8988T (cell line): ENCODE measurements around the gene ASB15.

Experiments
- DNase-seq: peaks from one replicate; pipeline ENCODE4 v3.0.0; 2011

Gene ASB15

DNA sequence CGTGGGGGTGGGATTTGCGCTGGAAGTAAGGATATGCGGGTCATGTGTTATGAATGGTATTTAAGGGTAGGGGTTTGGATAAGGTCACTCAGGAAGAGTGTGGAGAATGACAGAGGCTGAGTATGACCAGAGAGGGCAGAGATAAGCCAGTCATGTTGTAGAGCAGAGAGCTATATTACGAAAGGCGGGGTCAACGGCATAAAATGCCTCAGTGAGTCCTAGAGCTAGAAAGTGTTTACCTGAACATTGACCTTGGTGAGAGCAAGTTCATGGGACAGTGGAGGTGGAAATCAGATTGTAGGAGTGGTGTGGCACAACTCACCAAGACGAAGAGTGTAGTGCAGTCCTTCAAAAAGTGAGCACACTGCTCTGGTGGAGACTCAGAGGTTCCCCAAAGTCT, 67.9 kb downstream of the ASB15 start:
- no peak for DNase-seq

DNA sequence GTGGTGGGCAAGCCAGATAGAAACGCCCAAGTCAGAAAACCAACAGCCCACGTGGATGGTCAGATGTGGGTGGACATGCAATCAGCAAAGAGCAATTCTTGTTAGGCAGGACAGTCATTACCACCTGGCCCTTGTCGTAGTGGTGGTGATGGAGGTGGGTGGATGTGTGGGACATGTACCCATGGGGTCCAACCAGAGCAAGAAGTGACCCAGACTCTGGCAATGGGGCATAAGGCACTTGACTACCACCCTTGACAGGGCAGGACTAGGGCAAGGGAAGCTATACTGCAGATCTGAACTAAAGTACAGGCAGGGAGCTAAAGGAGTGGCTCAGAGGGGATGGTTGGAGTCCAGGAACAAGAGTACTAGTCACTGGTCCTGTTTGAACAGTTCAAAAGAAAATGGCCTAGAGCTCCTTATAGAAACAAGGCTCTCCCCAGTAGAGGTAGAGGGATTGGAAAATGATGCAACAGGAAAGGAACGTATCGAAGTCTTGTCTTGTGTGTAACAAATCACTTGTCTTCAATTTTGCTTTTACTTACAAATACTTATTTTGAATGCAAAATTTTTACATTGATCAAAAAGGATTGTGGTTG, 71.6 kb downstream of the ASB15 start:
- DNase-seq: no peak

DNA sequence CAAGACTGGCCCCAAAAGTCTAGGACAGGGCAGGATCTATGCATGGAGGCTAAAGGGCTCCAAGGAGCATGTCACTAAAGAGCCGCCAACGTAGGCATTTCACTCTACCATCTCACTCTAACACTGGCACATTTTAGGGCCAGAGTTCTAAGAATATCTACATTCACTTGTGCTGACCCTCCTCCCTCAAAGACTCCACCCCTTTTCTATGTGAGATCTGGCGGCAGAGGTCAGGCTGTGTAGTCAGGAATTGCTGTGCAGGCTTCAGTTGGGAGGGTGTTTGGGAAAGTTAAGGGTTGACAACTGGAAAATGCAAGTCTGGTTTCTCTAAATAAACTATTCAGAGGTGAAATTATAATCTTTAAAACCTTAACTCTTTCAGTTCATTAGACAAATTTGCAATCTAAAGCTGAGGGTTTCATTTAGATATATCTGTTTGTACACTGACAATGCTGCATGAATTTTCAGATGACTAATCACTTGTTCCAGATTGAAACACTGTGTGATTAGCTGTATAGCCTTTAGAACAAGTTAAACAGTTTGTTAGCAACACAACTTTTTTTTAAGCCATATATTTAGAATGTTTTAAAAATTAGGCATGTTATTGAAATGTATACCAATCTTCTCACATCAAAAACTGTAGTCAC, 72.3 kb downstream of the ASB15 start:
- no peak for DNase-seq

DNA sequence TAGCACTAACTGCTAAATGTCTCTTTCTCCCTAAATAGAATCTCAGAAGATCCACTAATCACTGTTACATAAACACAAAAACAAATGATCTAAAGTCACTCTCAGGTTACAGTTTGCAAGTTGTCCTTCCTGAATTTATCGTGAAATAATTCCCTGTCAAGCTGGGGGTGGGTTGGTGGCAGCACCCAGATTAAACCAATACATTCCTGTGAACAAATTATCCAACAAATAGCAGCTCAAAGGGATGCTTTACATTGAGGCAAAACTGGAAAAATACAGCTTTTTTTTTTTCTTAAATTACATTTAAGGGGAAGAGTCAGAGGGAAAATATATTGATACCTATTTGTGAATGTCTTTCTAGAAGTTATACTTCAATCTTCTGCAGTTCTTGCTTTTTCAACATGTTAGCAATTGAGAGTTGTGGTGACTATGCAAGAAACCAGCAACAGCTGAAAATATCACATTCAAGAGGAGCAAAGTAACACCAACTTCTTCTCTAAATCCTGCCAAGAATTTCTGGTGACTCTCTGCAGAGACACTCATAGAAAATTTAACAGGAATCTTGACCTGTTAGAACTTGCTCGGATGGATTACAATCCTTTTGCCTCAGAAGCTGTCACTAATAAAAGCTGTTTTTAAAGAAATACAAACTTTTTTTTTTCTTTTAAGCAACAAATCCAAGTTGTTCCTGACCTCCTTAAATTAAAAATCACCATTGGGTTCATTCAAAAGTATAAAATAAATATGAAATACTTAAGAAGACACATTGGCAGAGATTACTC, 73.0 kb downstream of the ASB15 start:
- DNase-seq: no peak

DNA sequence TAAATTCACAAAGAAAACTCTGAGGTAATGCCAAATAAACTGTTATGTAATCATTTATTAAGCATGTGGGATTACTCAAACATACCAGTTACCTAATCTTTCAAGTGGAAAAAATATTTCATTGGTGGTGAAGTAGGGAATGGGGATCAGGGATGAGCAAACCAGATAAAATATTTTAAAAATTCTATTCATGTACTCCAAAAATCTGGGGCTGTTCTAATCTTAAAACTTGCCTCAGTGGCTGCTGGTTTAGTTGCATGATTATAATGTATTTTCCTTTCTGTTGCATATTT, 73.5 kb downstream of the ASB15 start:
- no peak for DNase-seq

DNA sequence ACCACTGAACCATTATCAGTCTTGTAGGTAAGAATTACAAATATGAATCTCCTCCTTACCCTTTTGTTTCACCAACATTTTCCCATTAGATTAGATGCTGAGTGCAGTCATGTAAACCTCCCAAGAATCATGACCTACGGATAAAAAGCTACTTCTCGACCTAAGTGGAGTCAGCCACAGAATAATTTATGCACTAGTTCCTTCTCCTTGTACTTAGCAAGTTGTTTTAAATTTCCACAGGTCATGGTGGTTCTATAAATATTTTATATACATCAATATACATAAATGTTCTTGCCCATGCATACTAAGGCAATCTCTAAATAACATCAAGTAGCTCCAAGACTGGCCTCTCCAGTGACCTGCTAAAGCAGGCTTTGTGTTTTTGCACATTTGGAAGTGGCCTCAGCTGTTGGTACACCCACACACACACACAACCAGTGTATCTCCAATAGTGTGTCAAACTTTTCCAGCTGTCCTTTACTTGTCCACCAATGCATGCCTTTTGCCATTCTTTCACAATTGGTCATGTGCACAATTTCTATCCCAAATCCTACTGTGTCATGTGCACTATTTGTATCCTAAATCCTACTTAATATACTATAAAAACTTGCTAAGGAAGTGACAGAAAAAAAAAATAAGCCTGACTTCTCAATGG, 75.6 kb downstream of the ASB15 start:
- DNase-seq: no peak

DNA sequence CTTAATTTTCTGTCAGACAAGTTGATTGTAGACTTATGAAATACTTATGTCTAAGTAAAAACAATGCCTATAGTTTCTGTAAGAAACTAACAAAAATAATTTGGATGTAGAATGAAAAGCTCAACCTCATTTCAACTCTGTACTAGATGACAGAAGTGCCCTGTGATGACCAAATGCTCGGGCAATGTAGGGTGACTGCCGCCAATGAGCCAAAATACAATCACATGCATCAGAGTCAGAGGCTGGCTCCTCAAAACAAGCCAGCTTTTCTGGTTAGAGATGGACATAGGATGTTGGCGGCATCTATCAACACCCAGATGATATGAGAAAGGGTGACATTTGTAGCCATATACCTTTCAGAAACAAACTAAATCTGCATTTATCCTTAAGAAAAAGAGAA, 78.0 kb downstream of the ASB15 start:
- no peak for DNase-seq

DNA sequence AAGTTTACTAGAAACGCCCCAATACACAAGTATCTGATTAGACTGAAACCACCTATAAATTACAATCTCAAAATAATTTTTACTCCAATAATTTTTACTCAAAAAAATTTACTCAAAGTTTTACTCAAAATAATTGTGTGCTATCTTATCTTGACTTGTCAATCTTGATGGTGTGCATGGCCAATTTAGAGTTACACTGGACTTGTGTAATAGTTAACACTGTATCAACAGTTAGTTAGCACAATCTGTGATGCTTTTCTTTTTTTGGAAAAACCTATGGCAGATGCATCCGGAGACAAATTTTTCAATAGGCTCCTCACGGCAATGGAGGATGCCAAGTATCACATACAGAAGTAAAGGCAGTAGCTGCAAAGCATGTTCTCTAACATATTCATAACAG, 79.0 kb downstream of the ASB15 start:
- DNase-seq: no peak

DNA sequence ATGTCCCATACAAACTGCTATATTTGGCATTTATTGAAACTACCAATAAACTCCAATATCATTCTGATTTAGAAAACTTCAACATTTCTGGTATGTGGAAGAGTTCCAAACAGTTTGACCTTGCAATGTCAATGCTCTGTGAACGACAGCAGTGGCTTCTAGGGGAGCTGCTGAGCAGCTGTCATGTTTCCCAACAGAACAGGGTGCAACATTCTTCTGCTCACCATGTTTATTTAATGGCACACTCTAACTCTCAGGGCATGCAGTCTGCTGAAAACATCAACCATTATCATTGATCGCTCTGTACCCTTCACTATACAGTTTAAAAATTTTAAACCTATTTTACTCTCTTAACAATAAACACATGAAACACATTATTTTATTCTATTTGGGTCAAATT, 79.9 kb downstream of the ASB15 start:
- no peak for DNase-seq

DNA sequence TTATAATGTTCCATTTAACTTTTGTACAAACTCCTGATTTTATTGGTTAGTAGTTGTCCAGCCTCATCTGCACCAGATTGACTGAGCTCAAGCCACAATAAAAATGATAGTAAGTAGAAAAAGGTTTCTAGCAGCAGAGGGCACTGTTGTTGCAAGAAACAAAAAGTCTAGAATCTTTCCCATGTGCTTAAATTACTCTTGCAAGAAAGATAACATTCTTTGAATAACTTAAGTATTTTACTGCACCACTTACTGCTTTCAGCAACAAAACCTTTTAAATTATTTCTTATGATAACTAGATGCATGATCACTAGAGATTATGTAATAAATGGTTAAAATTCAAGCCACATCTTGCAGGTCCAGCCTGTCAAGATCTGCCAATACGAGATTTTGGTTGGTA, 81.1 kb downstream of the ASB15 start:
- DNase-seq: no peak

DNA sequence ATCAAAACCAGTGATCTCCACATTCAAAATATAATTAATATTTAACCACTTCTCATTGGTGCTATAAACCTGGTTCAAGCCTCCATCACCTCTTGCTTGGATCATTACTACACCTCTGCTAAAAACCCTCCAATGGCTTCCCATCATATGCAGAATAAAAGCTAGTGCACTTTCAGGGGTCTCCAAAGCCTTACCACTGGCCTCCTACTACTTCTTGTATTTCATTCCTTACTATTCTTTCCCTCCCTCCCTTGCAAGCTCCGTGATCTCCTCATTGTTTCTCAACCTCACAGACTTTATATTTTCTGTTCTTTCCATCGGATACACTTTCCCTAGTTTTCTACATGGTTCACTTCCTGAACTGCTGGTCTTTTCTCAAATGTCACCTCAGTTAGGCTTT, 85.5 kb downstream of the ASB15 start:
- DNase-seq: no peak

DNA sequence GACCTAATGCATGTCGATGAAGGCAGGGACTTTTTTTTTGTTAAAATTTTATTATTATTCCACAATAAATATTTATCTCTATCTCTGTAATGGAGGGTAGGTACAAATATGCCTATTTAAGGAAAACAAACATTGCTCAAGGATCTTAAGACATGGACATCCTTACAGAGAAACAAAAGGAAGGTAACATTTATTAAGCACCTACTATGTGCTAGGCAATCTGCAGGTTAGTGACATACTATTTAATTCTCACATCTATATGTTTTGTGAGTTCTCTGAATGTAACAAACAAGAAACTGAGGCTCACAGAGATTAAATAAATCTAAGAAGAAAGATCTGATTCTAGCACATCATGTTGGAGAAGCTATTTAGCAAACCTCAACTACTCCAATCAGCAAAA, 86.1 kb downstream of the ASB15 start:
- DNase-seq: no peak
